Inferior parietal cortex (tissue), 1 donor: ENCODE results near the gene AMOTL2.

ENCODE experiments used
- DNase-seq: peaks from one replicate; pipeline ENCODE4 v3.0.0-alpha.2; 2016; ENCODE audit errors: extremely low spot score

The AMOTL2 gene

DNA sequence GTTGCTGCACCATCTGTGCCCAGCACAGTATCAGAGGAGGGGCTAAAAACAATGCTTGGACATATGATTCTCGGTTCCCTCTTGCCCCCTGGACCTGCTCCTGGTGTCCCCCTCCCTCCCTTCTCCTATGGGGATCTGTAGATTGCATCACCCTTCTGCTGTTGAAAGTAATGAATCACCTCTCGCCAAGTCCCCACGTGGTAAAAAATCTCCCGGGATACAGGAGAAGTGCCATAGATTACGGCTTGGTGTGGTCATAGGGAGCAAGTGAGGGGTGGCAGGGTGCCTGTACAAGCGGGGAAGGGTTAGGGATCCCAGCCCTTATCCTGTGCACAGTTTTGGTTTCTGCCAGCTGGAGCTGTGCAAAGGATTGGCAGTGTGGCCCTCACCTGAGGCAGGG lies 37.7 kb downstream of the AMOTL2 start:
- DNase-seq = no peak

DNA sequence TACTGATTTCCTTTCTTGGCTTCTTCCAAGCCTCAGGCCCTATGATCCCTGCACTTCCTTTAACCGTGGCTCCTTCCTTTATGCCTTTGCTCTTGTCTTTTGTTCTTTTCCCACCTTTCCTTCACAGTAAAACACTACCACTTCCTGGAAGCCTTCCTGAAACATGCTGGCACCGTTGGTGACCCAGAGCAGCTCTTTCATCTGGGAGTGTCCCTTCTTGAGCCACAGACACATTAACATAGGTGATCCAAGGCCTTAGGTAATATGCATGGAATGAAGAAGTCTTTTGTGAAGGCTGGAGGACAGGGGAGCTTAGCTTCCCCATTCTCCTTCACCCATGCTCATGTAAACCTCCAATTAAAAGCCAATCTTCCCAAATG lies 39.4 kb downstream of the AMOTL2 start:
- no peak for DNase-seq

DNA sequence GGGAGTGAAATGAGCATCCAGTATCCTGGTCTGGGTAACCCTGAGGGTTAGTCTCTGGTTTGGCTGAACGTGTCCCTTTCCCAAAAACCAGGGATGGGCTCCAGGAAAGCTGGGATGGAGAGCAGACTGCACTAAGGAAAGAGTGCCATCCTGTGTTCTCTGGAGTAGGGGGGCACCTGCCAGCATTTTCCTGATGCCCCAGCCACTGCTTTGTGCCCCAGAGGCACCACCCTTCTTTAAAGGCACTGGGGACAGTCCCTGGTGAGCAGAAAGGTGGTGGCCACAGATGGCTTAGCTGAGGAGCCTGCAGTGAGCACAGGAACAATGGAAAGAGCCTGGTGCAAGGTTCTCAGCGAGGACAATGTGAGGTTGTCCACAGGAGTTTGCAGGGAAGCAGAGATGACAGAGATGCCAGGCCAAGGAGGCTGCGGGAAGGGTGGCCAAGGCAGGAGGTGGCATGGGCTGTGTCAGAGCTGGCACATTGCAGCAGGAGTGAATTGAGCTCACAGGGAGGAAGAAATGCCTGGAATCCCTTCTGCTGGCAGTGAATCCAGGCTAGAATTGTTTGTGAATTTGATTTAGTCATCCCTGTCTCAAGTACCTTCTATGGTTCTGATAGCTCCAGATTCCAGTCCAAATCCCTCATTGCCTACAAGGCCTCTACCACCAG lies 39.9 kb downstream of the AMOTL2 start:
- DNase-seq = no peak

DNA sequence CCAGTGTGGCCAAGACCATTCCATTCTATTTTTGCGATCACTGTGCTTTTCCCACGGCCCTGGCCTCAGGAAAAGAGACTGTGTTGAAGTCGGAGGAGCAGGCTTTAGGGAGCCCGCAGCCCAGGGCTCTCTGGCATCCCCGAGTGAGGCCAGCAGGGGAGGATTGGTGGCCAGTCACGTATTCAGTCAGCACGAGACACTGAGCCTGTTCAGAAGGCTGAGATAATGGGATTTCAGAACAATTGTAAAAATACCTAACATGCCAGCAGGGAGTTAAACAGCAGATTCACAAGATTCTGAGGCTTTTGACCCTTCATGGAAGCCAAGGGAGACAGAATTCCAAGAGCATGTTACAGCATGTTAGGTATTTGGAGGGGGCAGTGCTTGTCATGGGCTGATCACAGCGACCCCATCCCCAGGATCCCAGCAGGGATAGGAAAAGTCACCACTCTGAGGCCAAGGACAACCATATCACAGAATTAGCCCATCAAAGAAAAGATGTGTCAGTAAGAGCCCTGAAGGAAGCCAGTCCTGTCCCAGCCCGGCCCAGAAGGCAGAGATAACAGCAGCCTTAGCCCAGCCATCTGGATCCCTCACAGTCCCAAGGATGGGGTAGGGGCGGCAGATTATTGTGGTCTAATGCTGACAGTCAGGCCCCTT lies 40.6 kb downstream of the AMOTL2 start:
- no peak for DNase-seq

DNA sequence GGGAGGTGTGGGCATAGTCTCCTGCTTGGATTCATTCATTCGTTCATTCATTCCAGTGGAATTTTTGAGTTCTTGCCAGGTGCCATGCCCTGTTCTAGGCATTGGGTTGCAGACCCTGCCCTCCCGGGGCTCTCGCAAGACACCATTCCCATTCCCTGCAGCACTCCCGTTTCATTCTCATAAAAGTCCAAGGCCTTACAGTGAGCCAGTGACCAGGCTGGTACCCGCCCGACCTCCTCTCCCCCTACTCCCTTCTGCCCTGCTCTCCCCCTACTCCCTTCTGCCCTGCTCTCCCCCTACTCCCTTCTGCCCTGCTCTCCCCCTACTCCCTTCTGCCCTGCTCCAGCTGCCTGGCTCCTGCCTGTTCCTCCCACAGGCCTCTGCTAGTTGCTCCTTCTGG lies 41.9 kb downstream of the AMOTL2 start:
- no peak for DNase-seq

DNA sequence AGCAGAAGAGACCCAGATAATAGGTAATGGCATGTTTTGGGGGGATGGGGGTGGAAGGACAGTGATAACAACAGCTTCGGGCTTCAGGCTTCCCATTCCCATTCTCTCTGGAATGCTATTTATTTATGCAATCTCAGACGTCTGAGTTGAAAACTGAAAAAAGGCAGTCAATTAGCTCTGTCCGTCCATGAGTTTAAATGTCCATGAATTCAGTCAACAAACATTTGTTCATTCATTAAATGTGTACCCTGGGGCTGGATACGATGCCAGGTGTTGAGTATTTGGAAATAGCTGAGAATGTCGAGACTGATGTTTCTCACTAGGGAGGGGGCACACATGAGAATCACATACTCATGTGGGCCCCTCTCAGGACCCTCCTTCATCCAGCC lies 42.4 kb downstream of the AMOTL2 start:
- no peak for DNase-seq

DNA sequence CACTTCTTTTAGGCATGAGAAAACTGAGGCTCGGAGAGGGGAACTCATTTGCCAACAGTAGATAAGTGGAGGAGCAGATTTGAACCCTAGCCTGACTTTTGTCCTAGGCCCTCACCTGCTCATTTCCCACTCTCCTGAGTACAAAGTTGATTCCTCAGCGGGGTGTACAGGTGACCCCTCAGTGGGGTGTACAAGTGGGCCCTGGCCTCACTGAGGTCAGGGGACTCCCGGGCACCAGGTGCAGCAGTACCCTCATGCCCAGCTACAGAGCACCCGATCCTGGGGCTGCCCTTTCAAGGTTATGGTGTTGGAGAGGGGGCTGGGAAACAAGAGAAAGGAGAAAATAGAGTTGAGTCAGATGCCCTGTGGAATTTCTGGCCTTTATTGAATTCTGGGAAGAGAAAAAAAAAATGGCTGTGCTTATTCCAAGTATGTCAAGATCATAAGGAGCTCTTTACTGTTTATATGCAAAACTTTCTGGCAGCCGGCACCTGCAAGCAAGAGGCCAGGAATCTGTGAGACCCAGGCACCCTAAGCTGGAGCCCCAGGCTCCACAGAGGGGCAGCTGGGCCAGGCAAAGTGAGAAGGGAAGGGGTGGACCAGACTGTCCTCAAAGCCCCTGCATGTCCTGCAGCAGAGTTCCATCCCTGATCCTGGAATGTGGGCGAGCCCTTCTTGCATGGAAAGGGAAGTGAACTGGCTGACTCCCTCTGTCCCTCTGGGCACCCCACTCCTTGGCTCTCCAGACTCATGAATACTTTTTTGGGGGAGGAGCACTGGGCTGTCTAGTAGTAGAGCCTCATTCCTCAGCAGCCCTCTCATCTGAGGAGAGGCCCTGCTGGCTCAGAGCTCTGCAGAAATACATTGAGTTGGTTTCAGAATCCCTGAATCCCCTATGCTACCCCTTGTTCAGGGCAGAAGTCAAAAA lies 43.1 kb downstream of the AMOTL2 start:
- DNase-seq = no peak

DNA sequence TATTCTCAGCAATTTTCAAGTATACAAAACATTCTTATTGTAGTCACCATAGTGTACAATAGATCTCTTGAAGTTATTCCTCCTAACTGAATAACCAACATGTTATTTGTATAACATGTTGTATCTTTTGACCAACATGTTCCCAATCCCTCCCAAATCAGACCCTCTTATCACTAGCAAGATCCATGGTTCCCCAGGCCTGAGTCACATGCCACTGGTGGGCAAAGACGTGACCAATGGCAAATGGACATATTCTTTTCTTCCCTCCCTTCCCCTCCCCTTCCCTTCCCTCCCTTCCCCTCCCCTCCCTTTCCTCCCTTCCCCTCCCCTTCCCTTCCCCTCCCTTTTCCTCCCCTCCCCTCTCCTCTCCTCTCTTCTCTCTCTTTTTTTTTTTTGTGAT lies 45.4 kb downstream of the AMOTL2 start:
- no peak for DNase-seq

DNA sequence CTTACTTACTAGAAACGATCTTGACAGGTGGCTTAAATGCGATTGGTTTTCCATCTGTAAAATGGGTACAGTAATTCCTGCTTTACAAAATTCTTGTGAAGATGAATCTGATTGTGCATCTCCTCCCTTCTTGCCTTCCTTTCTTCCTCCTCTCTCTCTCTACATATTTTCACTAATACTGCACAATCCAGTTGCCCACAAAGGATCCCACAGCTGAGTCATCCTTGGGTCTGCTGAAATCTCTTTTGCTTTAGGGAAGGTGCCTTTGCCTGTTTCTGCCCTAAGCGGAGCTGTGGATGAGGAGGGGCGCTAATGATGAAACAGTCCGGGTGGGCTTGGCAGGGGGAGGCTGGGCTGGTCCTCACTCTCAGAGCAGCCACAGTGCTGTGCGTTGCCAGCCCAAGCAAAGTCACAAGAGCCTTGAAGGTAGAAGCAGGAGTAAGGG lies 46.1 kb downstream of the AMOTL2 start:
- no peak for DNase-seq

DNA sequence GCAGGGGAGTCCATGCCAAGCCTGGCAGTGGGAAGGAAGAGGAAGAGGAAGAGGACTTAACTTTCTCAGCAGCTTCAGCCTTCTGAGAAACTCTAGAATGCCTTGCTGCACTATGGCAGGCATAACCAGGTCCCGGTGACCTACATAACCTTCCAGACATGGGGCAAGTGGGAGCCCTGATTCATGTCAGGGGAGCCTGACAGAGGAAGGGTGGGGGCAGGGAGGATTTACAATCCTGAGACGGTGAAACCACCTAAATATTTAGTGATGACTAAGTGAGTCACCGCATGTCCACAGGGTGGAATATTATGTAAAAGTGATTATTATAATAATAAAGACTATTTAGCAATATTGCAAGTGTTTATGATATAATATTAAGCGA lies 46.7 kb downstream of the AMOTL2 start:
- DNase-seq = no peak

DNA sequence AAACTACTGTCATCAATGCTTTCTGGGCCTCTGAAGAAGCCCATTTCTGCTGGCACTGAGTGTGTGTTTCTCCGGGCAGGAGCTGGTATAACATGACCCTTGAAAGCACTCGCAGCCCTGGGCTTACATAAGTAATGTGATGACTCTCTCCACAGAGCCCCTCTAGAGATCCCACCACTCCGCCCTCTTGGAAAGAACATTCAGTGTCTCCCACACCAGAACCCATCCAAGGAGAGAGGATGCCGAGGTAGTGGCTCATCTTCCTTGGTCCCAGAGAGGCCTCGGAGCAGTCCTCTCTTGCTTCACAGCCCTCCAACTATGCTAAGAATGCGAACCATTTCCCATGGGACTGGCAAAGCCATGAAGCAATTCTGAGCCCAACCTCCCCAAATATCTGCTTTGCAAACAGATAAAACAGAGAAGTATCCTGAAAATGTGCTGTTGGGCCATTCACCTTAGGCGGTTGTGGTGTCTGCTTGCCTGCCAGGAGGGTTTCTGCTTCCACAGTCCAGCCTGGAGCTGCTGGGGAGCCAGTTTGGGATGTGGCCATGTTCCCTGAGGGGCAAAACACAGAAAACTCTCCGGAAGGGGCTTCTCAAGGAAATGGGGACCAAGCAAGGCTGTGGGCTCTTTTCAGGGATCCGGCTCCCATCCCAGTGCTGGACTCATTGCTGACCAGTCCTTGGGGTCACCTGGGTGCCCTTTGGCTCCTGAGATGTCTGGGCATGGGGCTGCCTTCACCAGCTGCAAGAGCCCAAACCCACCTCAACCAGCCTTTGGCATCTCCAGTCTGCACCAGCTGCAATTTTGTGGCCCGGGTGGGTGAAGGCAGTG lies 47.3 kb downstream of the AMOTL2 start:
- DNase-seq = no peak

DNA sequence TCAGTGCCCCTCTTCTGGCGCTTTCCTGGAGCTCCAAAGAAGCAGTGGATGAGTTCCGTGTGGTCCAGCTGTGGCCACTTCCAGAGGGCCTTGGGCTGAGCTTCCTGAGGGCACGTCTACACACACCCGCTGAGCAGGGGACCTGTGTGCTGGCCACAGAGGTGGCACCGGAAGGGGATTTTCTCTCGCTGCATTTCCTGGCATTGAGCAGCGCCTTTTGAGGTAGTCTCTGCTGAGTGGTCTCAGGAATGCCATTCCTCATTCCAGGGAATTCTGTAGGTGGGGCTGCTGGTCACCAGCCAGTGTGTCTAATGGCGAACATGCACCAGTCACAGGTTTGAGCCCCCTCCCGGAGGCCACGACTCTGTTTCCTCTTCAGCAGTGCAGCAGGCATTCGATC lies 48.1 kb downstream of the AMOTL2 start:
- DNase-seq = no peak

DNA sequence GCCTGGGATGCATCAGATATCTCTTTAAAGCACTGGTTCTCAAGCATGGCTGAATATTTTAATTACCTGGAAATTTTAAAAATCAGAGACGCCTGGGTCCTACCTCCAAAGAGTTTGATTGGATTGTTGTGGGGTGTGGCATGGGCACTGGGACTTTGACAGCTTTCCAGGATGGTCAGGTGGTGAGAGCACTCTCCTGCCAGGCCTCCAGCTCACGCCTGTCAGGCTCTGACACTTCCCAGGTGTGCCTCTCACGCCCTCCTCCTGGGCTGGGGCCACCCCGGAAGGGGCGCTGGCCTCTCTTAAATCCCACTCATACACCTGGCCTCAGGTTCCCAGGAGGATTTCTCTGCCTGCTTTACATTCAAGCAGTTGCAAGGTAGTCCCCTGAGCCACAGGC lies 48.5 kb downstream of the AMOTL2 start:
- DNase-seq = no peak

DNA sequence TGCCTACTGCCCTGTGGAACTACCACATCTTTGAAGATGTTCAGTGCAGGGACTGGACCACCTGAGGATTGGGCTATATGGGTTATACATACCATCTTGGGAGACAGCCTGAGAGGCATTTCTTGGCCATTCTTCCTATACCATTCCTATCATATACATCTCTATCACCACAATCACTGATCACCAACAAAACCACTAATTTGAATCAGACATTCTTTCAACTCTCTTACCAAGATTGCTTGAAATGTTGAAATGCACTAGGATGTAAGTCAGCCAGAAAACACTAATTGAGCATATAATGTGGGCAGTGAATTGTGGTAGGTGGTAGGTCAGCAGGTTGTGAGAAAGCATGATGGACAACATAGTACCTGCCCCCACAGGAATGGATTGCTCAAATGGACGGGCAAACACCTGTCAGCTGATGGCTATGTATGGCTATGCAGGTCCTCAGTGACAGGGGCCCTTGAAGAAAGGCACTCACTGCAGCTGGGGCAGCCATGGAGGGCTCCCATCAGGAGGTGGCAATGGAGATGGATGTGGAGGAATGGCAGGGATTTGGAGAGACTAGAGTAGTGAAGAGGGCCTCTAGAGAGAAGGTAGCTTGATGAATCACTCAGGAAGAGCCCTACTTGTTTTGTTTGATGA lies 49.1 kb downstream of the AMOTL2 start:
- no peak for DNase-seq

DNA sequence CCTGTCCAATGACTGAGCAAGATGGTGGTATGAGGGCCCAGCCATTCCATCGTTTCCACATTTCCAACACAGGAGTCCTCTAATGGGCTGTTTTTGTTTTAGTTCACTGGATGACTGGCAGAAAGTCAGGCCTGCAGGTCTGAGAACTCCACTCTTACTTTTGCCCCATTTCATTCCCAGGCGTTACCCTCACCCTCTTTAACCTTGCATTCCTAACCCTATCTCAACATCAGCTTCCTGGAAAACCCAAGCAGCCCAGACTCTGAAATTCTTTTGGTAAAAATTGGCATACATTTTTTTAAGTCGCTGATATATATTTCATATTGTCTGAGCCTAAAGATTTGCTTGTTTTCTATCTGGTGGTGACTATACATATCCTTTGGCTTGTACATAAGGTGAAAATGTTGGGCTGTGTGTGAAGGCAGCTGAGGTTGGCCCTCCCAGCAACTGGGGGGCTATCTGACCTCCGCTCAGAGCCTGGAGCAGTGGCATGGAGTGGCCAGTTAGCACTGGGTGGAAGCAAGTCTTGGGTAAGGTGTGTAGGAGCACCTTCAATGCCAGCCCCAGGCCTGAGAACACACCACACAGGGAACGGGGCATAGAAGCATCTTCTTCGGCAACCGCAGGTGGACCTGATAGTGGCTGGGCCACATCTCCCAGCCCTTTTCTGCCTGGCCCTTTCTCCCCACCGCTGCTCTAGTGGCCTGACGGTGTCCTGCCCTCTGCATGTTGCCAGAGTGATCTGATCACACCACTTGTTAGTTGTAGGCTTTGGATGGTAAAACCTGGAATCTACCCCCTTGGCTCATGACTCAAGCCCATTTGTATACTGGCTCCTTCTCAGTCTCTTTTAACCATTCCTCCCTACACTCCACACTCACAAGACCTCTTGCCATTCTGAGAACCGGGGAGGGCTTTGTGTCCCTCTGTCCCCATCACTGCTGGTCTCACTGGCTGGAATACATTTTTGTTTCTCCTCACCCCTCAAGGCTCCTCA lies 50.0 kb downstream of the AMOTL2 start:
- no peak for DNase-seq

DNA sequence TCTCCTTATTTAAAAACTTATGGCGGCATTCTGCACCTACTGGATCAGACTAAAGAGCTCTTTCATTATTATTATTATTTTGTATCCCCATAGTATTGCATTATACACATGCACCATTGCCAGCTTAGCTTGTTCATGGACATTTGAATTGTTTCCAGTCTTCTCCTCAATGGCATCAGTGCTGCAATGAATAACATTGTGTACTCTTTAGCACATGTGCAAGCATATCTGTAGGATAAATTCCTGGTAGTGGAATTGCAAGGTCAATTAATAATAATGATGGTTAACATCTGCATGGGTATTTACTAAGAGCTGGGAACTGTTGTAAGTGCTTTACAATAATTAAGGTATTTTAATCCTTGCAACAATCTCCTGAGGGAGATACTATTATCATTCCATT lies 52.0 kb downstream of the AMOTL2 start:
- DNase-seq = no peak

DNA sequence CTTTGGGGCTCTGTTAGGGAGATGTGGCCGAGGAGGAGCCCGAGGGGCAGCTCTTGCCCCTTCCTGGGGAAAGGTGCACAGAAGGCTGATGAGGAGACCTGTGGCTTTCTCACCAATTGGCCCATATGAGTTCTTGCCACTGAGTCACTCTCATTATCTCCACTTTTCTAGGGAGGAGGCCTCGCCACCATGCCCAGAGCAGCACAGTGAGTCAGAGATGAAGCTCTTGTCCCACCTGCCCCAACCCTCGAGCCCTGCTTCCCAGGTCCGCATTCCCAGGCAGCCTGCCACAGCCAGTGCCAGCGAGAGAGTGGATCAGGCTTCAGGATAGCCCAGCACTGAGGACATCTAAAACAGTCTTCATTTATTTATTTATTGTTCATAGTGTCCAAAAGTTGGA lies 53.5 kb downstream of the AMOTL2 start:
- no peak for DNase-seq

DNA sequence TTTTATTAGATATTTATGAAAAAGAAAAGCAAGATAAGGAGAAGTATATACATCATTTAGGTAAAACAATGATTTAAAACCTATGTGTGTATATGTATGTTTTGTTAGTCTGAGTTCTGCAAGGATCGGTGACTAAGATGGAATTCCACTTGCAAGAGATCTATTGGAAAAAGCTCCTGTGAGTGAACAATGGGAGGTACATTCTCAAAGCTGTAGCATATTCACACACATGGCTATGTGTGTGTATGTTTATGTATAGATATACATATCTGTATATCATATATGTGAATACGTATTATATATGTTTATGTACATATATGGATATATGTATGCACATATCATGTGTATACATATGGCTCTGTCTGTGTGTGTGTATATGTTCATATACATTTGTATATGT lies 54.3 kb downstream of the AMOTL2 start:
- DNase-seq = no peak

DNA sequence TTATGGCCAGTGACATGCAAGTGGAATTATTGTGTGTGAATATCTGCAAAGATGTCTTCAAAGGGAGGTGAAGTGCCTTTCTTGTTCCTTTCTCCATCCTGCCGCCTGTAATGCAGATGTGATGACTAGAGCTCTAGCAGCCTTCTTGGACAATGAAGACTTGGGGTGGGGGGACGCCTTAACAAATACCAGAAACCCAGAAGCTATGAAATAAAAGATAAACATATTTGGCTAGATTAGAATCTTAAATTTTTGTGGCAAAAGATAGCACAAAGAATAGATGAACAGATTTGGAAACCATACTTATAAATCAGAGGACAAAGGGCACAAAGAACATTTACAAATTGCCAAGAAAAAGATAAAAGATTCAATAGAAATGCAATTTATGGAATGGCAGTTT lies 56.1 kb downstream of the AMOTL2 start:
- no peak for DNase-seq
